KMS-11 (cell line): Measurements from ENCODE around the gene OSBPL1A.

Experiments
- H2AFZ ChIP-seq: fragments of 200-600 bp; sonication (generic); 2 replicates; pipeline ENCODE4 v1.6.1; 2016; ENCODE audit warnings: antibody characterized with exemption, mixed run types, low read depth
- H3K27ac ChIP-seq: fragments of 200-600 bp; sonication (generic); 2 replicates; pipeline ENCODE4 v1.6.1; 2016; ENCODE audit warnings: mild to moderate bottlenecking, mixed run types
- H3K27me3 ChIP-seq: fragments of 200-600 bp; sonication (generic); 2 replicates; pipeline ENCODE4 v1.6.1; 2017; ENCODE audit warnings: mild to moderate bottlenecking, low read depth, mixed run types, moderate library complexity; ENCODE audit not compliant: insufficient read depth
- H3K36me3 ChIP-seq: fragments of 200-600 bp; sonication (generic); 2 replicates; pipeline ENCODE4 v1.6.1; 2017; ENCODE audit warnings: mild to moderate bottlenecking, mixed run types; ENCODE audit not compliant: insufficient read depth
- H3K4me1 ChIP-seq: fragments of 200-600 bp; sonication (generic); 2 replicates; pipeline ENCODE4 v1.6.1; 2016; ENCODE audit warnings: mild to moderate bottlenecking, low read depth, mixed run types; ENCODE audit not compliant: poor library complexity, severe bottlenecking
- H3K4me2 ChIP-seq: fragments of 200-600 bp; sonication (generic); 2 replicates; pipeline ENCODE4 v1.7.0; 2016; ENCODE audit warnings: mild to moderate bottlenecking, mixed run types
- H3K4me3 ChIP-seq: fragments of 200-600 bp; sonication (generic); IDR thresholded peaks from 2 replicates; pipeline ENCODE4 v1.6.1; 2017; ENCODE audit warnings: low read depth, low read length, mixed read lengths; ENCODE audit not compliant: insufficient read depth
- H3K79me2 ChIP-seq: fragments of 200-600 bp; sonication (generic); 2 replicates; pipeline ENCODE4 v1.6.1; 2016; ENCODE audit warnings: low read depth, mixed run types; ENCODE audit not compliant: insufficient read depth
- H3K9ac ChIP-seq: fragments of 200-600 bp; sonication (generic); 2 replicates; pipeline ENCODE4 v1.6.1; 2016; ENCODE audit warnings: mild to moderate bottlenecking, mixed run types
- H4K20me1 ChIP-seq: fragments of 200-600 bp; sonication (generic); 2 replicates; pipeline ENCODE4 v1.6.1; 2016; ENCODE audit warnings: mild to moderate bottlenecking, mixed run types; ENCODE audit not compliant: insufficient read depth
- TF ChIP-seq, protein P1 (sequence below): fragments of 200-600 bp; sonication (generic); conservative IDR thresholded peaks from 2 replicates; pipeline ENCODE4 v1.6.1; 2017; ENCODE audit warnings: low read depth, mild to moderate bottlenecking, antibody characterized with exemption, low read length, moderate library complexity, mixed read lengths

OSBPL1A gene

DNA sequence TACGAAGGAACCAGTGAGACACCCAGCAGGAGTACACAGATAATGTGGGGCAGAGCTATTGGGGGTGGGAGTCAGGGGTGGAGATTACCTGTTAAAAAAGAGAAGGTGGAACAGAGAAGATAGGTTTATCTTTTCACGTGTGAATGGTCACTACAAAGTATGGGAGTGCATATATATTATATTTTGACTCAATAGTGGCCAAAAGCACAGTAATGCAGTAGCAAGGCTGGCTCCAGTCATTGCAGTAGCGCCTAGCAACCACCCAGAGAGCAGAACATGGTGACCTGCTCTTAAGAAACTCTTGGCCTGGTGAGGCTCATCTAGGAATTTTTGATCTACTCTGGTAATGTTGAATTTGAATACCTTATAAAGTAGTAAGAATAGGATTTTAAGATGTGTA, 29.9 kb upstream of the OSBPL1A start:
- TF ChIP-seq, protein P1, sequence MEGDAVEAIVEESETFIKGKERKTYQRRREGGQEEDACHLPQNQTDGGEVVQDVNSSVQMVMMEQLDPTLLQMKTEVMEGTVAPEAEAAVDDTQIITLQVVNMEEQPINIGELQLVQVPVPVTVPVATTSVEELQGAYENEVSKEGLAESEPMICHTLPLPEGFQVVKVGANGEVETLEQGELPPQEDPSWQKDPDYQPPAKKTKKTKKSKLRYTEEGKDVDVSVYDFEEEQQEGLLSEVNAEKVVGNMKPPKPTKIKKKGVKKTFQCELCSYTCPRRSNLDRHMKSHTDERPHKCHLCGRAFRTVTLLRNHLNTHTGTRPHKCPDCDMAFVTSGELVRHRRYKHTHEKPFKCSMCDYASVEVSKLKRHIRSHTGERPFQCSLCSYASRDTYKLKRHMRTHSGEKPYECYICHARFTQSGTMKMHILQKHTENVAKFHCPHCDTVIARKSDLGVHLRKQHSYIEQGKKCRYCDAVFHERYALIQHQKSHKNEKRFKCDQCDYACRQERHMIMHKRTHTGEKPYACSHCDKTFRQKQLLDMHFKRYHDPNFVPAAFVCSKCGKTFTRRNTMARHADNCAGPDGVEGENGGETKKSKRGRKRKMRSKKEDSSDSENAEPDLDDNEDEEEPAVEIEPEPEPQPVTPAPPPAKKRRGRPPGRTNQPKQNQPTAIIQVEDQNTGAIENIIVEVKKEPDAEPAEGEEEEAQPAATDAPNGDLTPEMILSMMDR = no peak
- no peaks in the 10 kb centered on the region for H4K20me1 ChIP-seq
- peaks cover 22% of the 10 kb centered on the region for H3K4me1 ChIP-seq
- H2AFZ ChIP-seq = peak overlapping the region; percentile 98; the same call in 1 of the 2 replicates
- H3K27ac ChIP-seq = peak overlapping the region; percentile 90
- peak overlapping the region; percentile 85 for H3K4me2 ChIP-seq
- H3K4me3 ChIP-seq = peak overlapping the region; percentile 9
- no peaks in the 10 kb centered on the region; the same call in 1 of the 2 replicates for H3K36me3 ChIP-seq
- H3K79me2 ChIP-seq = peaks cover 16% of the 10 kb centered on the region; the same call in 1 of the 2 replicates
- peak overlapping the region; percentile 97 for H3K9ac ChIP-seq
- no peaks in the 10 kb centered on the region for H3K27me3 ChIP-seq

DNA sequence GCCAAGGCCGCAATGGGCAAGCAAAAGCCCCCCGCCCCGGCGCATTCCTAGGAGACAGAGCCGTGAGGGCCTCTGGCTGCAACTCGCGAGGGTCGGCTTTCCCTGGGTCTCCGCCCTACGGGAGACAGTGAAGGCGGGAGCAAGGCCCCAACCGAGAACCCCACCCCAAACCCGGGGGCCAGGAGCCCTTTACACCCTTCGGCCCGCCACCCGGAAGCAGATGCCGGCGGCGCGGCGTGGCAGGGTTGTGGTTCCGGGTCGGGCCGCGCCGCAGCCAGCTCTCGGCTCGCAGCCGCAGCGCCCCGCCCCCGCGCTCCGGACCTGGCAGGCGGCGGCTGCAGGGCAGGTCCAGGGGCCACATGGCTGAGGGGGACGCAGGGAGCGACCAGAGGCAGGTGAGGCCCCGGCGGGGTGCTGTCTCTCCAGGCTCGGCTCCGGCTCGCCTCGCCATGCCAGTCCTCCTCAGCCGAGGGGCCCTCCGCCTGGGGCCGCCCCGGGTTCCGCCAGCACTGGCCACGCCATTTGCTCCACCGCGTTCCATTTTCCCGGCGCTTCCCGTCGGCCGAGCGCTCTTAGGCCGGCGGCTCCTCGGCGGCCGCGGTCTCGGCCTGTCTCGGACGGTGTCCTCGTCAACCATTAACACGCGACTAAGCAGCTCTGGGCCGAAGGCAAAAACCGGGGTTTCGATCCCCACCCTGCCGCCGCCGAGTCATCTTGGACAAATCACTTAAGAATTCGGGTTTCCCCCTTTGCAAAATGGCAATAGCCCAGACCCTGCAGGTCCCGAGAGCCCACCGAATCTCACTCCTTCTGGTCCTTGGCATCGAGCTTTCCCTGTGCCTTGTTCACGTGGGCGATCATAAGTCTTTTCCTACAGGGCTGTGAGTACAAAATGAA, 29.0 kb upstream of the OSBPL1A start, which contains the start of gene IMPACT:
TSS of gene IMPACT (plus strand) at position 273 of the 897 bp plus-strand sequence. CDS start at position 360, 87 bp downstream.
- H3K36me3 ChIP-seq = no peaks in the 10 kb centered on the region; the same call in 1 of the 2 replicates
- no peaks in the 10 kb centered on the region for H4K20me1 ChIP-seq
- H3K79me2 ChIP-seq = peaks cover 16% of the 10 kb centered on the region; the same call in 1 of the 2 replicates
- H3K27me3 ChIP-seq = no peaks in the 10 kb centered on the region
- peak within 1 kb of the TSS; percentile 73 for H3K4me3 ChIP-seq
- TF ChIP-seq, protein P1 = no peak
- peak within 1 kb of the TSS; percentile 90 for H3K27ac ChIP-seq
- peak within 1 kb of the TSS; percentile 97 for H3K9ac ChIP-seq
- peaks cover 22% of the 10 kb centered on the region for H3K4me1 ChIP-seq
- H2AFZ ChIP-seq = peak within 1 kb of the TSS; percentile 98
- H3K4me2 ChIP-seq = peak within 1 kb of the TSS; percentile 85

DNA sequence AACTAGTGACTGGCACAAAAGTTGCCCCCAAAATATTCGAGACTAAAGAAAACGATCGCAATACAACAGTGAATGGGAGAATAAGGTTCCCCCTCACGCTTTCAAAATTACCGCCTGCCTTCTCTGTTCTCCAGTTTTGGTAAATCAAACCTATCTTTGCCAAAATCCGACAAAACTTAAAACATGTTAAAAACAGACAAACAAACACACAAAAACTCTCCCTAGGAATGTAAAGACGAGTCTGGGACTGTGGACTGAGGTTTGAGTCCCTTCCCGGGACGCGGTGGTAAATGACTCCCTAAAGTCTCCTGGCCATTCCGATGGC, 28.4 kb upstream of the OSBPL1A start:
- TF ChIP-seq, protein P1 = no peak
- Histone ChIP-seq H4K20me1 (no peaks in the 10 kb centered on the region), H3K9ac (peak overlapping the region; percentile 97), H3K4me2 (peak overlapping the region; percentile 85), H3K4me1 (peaks cover 22% of the 10 kb centered on the region), H3K36me3 (no peaks in the 10 kb centered on the region; the same call in 1 of the 2 replicates), H3K79me2 (peaks cover 16% of the 10 kb centered on the region; the same call in 1 of the 2 replicates), H3K27ac (peak overlapping the region; percentile 90), H2AFZ (peak overlapping the region; percentile 98), H3K4me3 (peak overlapping the region; percentile 73), H3K27me3 (no peaks in the 10 kb centered on the region)

DNA sequence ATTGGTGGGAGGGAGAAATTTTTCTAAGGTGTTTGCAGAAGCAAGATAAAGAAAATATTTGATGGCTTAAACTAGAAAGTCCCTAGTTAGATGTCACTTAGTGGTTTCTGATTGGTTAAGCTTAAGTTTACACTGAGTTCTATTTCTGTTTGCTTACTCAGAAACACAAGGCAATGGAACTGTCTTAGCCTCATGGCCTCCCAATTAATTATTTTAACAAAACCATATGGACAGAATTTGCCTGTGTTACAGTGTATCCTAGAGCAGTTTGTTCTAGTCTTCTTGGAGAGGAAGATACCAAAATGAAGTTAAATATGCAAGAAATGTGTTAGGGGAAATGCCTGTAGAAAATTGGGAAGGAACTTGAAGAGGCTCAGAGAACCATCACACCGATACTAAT, 24.2 kb upstream of the OSBPL1A start:
- Histone ChIP-seq H3K79me2 (0 out of 2 replicates have a peak, but pooled peaks cover 1% of the 10 kb centered on the region), H2AFZ (no peak overlapping the region), H3K27me3 (no peaks in the 10 kb centered on the region), H3K27ac (no peak overlapping the region), H4K20me1 (no peaks in the 10 kb centered on the region), H3K4me2 (no peak overlapping the region), H3K4me1 (peaks cover 5% of the 10 kb centered on the region), H3K36me3 (no peaks in the 10 kb centered on the region), H3K4me3 (no peak overlapping the region), H3K9ac (no peak overlapping the region)
- TF ChIP-seq, protein P1 = no peak
